ENCODE measurements around the gene ETV3.

GRCh38 chr1:157117527-157118057 is 20.6 kb downstream of the ETV3 start:
- TF ChIP-seq CTCF (IDR thresholded peaks at IDR 0.05) (no peak), POLR2AphosphoS5 (IDR thresholded peaks at IDR 0.05) (no peak)

Data from prostate gland (tissue), 2 donors.